HG02798 (cell line): ENCODE measurements around the gene PLCB4.

ENCODE experiments used
- ATAC-seq: cut with Tn5 transposase; IDR thresholded peaks from one replicate; pipeline ENCODE4 v1.9.1; 2021; ENCODE audit warnings: mild to moderate bottlenecking; ENCODE audit not compliant: unreplicated experiment, poor library complexity

The PLCB4 gene

DNA sequence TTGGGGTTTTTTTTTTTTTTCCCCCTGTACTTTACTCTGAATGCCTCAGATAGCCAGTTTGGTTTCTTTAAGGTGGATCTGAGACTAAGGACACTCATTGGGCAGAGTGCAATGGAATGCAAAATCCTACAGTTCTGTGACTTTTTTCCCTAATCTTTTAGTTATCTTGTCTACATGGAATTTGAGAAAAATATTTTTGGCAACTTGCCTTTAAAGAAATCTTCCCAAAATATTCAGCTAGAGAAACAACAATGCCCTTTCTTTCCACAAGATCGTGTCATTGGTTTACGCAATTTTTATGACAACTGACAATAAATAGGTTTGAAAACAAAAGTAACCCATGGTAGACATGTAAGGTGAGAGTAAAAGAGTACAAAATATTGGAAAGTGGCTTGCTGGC, 273.8 kb downstream of the PLCB4 start:
- no peak for ATAC-seq

GRCh38 chr20:9344083-9344920, 275.4 kb downstream of the PLCB4 start:
- ATAC-seq = no peak

DNA sequence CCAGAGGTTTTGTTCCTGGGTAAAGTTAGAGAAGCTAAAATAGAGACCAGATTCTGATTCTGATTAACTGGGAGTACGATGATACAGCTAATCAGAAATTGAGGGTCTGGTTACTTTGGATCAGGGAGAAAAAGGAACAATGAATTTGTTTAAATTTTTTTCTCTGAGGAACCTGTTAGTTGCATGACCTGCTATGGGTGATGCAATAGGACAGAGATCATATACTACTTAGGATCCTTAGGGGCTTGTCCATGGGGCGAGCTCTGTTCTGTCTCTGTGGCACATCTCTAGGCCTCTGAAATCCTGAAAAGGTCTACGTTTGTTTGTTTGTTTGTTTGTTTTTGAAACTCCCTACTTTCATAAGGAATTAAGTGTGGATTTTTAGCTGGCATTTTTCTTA, 279.4 kb downstream of the PLCB4 start:
- no peak for ATAC-seq

GRCh38 chr20:9348747-9349146, 279.9 kb downstream of the PLCB4 start:
- ATAC-seq = no peak

DNA sequence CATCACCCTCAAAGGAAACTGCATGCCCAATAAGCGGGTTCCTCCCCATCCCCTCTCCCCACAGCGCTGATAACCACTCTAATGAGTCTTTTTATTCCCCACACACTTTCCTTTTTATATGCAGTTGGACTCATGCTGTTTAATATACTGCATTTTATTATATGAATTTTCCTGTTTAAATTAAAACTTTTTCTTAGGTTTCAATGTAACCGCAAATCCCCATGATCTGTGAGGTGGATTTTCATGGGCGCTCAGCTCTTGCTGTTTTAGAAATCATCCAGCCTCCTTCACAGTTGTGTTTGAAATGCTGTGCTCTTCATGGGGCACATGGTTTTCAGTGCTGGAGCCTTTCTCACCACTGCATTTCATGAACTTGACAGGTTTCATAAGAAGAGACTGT, 280.4 kb downstream of the PLCB4 start:
- no peak for ATAC-seq

DNA sequence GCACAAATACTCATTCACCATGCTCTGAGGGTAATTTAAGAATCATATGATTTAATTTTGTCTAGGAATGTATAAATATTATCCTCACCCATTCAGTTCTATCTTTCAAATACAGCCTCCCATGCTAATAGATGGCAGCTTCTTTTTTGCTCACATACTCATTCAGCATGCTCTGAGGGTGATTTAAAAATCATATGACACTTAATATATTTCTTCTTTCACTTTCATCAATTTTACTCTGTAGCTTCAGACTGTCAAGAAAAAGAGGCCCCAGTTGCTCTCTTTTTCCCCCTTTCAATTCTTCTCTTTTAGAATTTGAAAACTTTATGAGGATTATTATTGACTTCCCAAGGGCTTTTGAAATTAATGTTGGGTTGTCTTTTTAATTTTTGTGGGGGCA, 283.9 kb downstream of the PLCB4 start:
- ATAC-seq = no peak

DNA sequence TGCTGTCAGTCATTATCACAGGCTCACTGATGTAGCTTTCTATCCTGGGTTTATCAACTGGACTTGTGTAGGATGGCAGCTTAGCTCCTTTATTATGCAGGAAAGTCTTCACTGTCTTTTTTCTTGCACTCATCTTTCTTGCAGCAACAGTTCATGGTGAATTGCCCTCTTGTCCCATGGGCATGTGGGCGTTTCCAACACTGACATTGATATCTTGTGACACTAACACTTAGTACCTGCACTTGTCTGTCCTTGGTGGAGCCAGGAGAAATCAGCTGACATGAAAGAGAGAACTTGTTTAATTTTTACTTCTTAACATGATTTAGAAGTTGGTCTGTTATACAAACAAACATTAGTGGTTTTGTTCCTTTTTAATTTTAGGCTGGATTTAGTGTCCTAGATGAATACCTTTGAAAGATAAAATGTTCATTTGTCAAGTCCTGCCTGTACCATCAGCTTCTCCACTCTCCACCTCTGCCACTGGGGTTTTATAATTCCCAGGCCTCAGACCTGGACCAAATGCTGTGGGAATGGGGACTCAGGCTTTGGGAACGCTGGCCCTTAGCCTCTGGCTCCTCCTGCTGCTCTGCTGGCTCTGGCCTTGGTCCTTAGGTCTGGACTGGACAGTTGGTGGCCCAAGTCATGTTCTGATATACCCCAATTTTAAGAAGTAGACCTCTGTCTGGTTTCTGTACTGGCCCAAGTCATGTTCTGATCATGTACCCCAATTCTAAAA, 284.5 kb downstream of the PLCB4 start:
- no peak for ATAC-seq

DNA sequence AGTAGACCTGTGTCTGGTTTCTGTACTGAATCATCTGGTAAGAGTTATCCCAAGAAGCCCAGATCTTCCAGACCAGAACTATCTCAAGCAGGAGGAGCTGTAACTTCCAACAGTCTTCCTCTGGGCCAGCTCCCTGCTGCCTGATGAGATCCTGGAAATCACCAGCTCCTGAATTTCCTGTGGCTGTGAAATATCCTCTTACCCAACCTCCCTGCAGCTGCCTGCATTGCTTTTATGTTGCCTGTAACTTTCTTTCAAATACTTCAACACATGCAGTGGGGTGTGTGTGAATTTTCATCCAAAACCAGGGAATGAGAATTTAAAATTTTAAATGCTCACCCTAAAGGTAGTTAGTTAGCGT, 285.0 kb downstream of the PLCB4 start:
- ATAC-seq = no peak

- no peak for ATAC-seq
Observed at GRCh38 chr20:9354579-9354978, 285.7 kb downstream of the PLCB4 start.

DNA sequence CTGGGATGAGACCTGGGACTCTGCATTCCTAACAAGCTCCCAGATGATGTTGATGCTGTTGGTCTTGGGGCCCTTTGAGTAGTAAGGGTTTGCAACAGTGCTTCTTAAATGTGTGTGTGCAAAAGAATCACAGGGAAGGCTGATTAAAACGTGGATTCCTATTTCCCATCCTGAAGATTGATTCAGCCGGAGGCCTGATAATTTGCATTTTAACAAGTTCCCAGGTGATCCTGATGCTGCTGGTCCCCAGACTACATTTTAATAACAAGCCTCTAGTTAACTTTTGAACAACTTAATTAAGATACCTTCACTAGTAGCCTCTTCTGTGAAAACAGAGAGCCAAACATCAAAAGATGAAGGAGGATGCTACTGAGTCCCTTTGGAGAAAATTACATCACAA, 289.1 kb downstream of the PLCB4 start:
- ATAC-seq = no peak

GRCh38 chr20:9359561-9360308, 290.8 kb downstream of the PLCB4 start:
- no peak for ATAC-seq

DNA sequence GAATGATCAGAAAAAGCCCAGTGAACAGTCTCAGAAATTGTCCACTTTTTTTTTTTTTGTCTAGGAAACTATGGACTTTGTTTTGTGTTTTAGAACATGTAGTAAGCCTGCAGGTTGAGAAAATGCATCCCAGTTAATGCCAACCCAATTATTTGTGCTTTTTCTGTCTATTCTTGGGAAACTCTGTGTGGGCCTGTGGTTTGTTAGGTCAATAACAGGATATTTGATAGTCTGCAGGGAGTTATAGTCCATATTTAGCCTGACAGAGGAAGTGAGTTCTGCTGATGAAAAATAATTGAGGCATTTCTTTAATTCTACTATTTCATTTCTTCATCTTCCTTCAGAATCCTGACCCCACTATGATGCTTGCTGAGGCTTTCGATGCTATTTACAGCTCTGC, 291.5 kb downstream of the PLCB4 start:
- ATAC-seq = no peak

GRCh38 chr20:9363673-9364072, 294.8 kb downstream of the PLCB4 start:
- ATAC-seq = no peak

GRCh38 chr20:9367328-9367727, 298.4 kb downstream of the PLCB4 start:
- no peak for ATAC-seq

- no peak for ATAC-seq
Observed at GRCh38 chr20:9367746-9368145, 298.9 kb downstream of the PLCB4 start.

GRCh38 chr20:9368893-9369292, 300.0 kb downstream of the PLCB4 start:
- no peak for ATAC-seq

GRCh38 chr20:9369557-9369956, 300.7 kb downstream of the PLCB4 start:
- no peak for ATAC-seq

GRCh38 chr20:9374072-9374471, 305.2 kb downstream of the PLCB4 start:
- no peak for ATAC-seq

DNA sequence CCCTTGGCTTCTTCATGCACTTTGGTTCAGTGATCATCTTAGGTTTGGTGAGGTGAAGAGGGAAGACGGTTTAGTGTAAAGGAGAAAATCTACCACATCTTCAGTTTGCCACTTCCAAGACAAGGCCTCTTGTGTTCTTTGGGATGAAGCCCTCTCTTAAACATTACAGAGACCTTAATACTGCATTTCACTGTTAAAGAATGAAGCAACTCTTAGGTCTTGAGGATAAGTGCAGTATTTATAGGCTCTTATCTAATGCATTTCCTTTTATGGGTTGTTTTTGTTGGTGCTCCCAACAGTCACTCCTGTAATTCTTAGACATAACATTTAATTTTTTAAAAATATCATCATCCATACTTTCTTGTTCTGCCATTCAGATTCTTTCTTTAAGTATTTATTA, 305.6 kb downstream of the PLCB4 start:
- ATAC-seq = no peak

- no peak for ATAC-seq
Observed at GRCh38 chr20:9375221-9375681, 306.4 kb downstream of the PLCB4 start.

DNA sequence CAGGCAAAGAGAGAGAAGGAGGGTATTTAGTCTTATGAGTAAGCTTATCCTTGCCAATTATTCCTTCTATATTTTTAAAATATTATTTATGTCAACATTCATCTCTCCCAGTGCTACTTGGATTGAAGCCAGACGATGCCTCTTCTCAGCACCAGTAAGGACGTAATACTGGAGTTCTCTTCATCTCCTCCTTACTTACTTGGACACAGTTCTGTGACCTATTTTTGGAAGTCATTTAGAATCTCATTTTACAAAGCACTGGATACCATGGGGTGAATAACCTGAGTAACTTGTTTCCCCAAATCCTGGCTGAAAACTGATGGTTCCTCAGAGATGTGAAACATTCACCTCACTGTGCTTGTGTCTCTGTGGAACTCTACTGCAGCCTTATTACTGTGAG, 308.1 kb downstream of the PLCB4 start:
- ATAC-seq = no peak
